Neural progenitor cell (in vitro differentiated cells): Measurements from ENCODE around the gene PAN2. TPM values are rescaled to one million over a fixed set of nuclear protein-coding genes. Genes with fewer than 3 reads are reported as not detected.
"Not testable (repeated sequence)": the region's sequence is repeated elsewhere in the genome, so short reads cannot be mapped to it uniquely, and the experiment has no call there.

Experiments used
- DNase-seq: peaks from one replicate; pipeline ENCODE4 v3.0.0-alpha.2; 2016; ENCODE audit warnings: low spot score
- H2AFZ ChIP-seq: fragments of 200-600 bp; sonication (generic); replicated peaks from 2 replicates; pipeline ENCODE4 v1.6.1; 2016; ENCODE audit warnings: antibody characterized with exemption
- H3F3A ChIP-seq: fragments of 200-600 bp; sonication (generic); 2 replicates; pipeline ENCODE4 v1.6.1; 2016; ENCODE audit warnings: antibody characterized with exemption, low read depth
- H3K27ac ChIP-seq: fragments of 200-600 bp; sonication (generic); 2 replicates; pipeline ENCODE4 v1.5.1; 2016; ENCODE audit warnings: mild to moderate bottlenecking
- H3K27me3 ChIP-seq: fragments of 200-600 bp; sonication (generic); 2 replicates; pipeline ENCODE4 v1.6.1; 2016; ENCODE audit warnings: mild to moderate bottlenecking, moderate library complexity
- H3K36me3 ChIP-seq: fragments of 200-600 bp; sonication (generic); 2 replicates; pipeline ENCODE4 v1.5.1; 2016
- H3K4me1 ChIP-seq: fragments of 200-600 bp; sonication (generic); 2 replicates; pipeline ENCODE4 v1.6.1; 2016; ENCODE audit warnings: mixed run types
- H3K4me2 ChIP-seq: fragments of 200-600 bp; sonication (generic); 2 replicates; pipeline ENCODE4 v1.6.1; 2016
- H3K4me3 ChIP-seq: fragments of 200-600 bp; sonication (generic); 2 replicates; pipeline ENCODE4 v1.5.1; 2016
- H3K79me2 ChIP-seq: fragments of 200-600 bp; sonication (generic); 2 replicates; pipeline ENCODE4 v1.6.1; 2016; ENCODE audit warnings: low read depth
- H3K9ac ChIP-seq: fragments of 200-600 bp; sonication (generic); 2 replicates; pipeline ENCODE4 v1.6.1; 2016
- H3K9me3 ChIP-seq: fragments of 200-600 bp; sonication (generic); 2 replicates; pipeline ENCODE4 v1.5.1; 2016; ENCODE audit warnings: low read depth
- H4K20me1 ChIP-seq: fragments of 200-600 bp; sonication (generic); 2 replicates; pipeline ENCODE4 v1.6.1; 2016; ENCODE audit warnings: low read depth
- H3K27ac Mint-ChIP-seq: 3 replicates; pipeline ENCODE4 v1.8.0; 2021; ENCODE audit warnings: mixed read lengths
- H3K27me3 Mint-ChIP-seq: 2 replicates; pipeline ENCODE4 v1.8.0; 2022; ENCODE audit warnings: low read depth, mild to moderate bottlenecking, inconsistent platforms, moderate library complexity, mixed read lengths; ENCODE audit not compliant: insufficient read depth
- H3K36me3 Mint-ChIP-seq: 3 replicates; pipeline ENCODE4 v1.8.0; 2021; ENCODE audit warnings: mixed read lengths
- H3K4me1 Mint-ChIP-seq: 3 replicates; pipeline ENCODE4 v1.8.0; 2021; ENCODE audit warnings: mixed read lengths
- H3K4me3 Mint-ChIP-seq: 3 replicates; pipeline ENCODE4 v1.8.0; 2021; ENCODE audit warnings: mild to moderate bottlenecking, moderate library complexity, mixed read lengths
- H3K9me3 Mint-ChIP-seq: 3 replicates; pipeline ENCODE4 v1.8.0; 2020; ENCODE audit warnings: mixed read lengths
- CTCF ChIP-seq: fragments of 200-600 bp; sonication (generic); IDR thresholded peaks from 2 replicates; pipeline ENCODE4 v1.5.1; 2017; ENCODE audit warnings: antibody characterized with exemption, mild to moderate bottlenecking
- EZH2 ChIP-seq: fragments of 200-600 bp; sonication (generic); IDR thresholded peaks from 2 replicates; pipeline ENCODE4 v1.6.1; 2017; ENCODE audit warnings: antibody characterized with exemption, mild to moderate bottlenecking, moderate library complexity
- EZH2phosphoT487 ChIP-seq: fragments of 200-600 bp; sonication (generic); IDR thresholded peaks from 2 replicates; pipeline ENCODE4 v1.6.1; 2017; ENCODE audit warnings: antibody characterized with exemption
- total RNA-seq: library from RNA; depleted of rRNA; stranded (reverse); fragments of >200 nt; gene quantifications from 2 replicates; pipeline ENCODE4 v1.2.3, GENCODE V29; 2015; ENCODE audit warnings: low replicate concordance

PAN2 gene
- total RNA-seq, 1 donor from 2014 or later: 116 TPM

GRCh38 chr12:56350662-56351061, 16.9 kb upstream of the PAN2 start:
- H3K4me3 Mint-ChIP-seq: no peak overlapping the region
- no peak for TF ChIP-seq EZH2phosphoT487
- no peaks in the 10 kb centered on the region for H3K9me3 Mint-ChIP-seq
- Histone ChIP-seq H3K27ac (no peak overlapping the region), H3K79me2 (no peaks in the 10 kb centered on the region), H3K36me3 (peaks cover 5% of the 10 kb centered on the region), H4K20me1 (no peaks in the 10 kb centered on the region), H3K4me3 (no peak overlapping the region), H3K27me3 (no peaks in the 10 kb centered on the region), H3F3A (no peaks in the 10 kb centered on the region), H3K9me3 (no peaks in the 10 kb centered on the region), H3K9ac (no peak overlapping the region), H3K4me1 (no peaks in the 10 kb centered on the region), H3K4me2 (no peak overlapping the region), H2AFZ (no peak overlapping the region)
- peaks cover 34% of the 10 kb centered on the region for H3K36me3 Mint-ChIP-seq
- peak overlapping the region; percentile 17 for H3K27ac Mint-ChIP-seq
- peaks cover 3% of the 10 kb centered on the region for H3K4me1 Mint-ChIP-seq
- H3K27me3 Mint-ChIP-seq: peaks cover 2% of the 10 kb centered on the region
- no peak for DNase-seq

DNA sequence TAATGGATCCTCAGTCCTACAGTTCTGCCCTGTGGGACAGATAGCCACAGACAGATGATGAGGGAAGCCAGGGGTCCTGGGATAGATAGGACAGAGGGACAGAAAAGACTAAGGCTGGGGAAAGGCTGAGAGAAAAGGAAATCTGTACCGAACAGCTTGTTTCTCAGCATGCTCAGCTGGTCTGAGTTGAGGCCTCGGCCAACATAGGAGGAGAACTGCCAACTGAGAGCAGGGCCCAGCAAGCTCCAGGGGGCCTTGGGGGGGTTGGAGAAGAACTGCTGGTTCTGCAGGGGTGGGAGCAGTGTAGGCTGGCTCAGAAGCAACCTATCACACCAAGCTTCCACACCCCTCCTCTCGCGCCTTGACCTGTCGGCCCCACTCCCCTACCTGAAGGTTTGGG, 15.0 kb upstream of the PAN2 start:
- Histone ChIP-seq H3K4me1 (no peaks in the 10 kb centered on the region), H3F3A (no peaks in the 10 kb centered on the region), H3K9me3 (no peaks in the 10 kb centered on the region), H3K9ac (no peak overlapping the region), H3K36me3 (peaks cover 5% of the 10 kb centered on the region), H3K4me3 (no peak overlapping the region), H3K27ac (no peak overlapping the region), H3K4me2 (no peak overlapping the region), H3K79me2 (no peaks in the 10 kb centered on the region), H2AFZ (no peak overlapping the region), H3K27me3 (no peaks in the 10 kb centered on the region), H4K20me1 (no peaks in the 10 kb centered on the region)
- TF ChIP-seq CTCF: no peak
- no peak for TF ChIP-seq EZH2phosphoT487
- TF ChIP-seq EZH2: no peak
- Mint-ChIP-seq H3K27ac (no peak overlapping the region), H3K4me1 (peaks cover 3% of the 10 kb centered on the region), H3K36me3 (peaks cover 31% of the 10 kb centered on the region), H3K27me3 (peaks cover 2% of the 10 kb centered on the region), H3K9me3 (no peaks in the 10 kb centered on the region), H3K4me3 (no peak overlapping the region)
- DNase-seq: no peak

- not testable (repeated sequence) for H3K79me2 ChIP-seq, H3K27ac ChIP-seq, H3F3A ChIP-seq, H3K9me3 ChIP-seq, H3K4me3 ChIP-seq, H3K9me3 Mint-ChIP-seq, H3K27me3 ChIP-seq, H3K4me2 ChIP-seq, H3K4me1 ChIP-seq, H3K4me3 Mint-ChIP-seq, H2AFZ ChIP-seq, DNase-seq, H3K36me3 ChIP-seq, H4K20me1 ChIP-seq, H3K27ac Mint-ChIP-seq, H3K27me3 Mint-ChIP-seq, H3K9ac ChIP-seq, H3K4me1 Mint-ChIP-seq
- H3K36me3 Mint-ChIP-seq: peaks cover 31% of the 10 kb centered on the region
These were observed 13.5 kb upstream of the PAN2 start for GRCh38 chr12:56347255-56347654.

DNA sequence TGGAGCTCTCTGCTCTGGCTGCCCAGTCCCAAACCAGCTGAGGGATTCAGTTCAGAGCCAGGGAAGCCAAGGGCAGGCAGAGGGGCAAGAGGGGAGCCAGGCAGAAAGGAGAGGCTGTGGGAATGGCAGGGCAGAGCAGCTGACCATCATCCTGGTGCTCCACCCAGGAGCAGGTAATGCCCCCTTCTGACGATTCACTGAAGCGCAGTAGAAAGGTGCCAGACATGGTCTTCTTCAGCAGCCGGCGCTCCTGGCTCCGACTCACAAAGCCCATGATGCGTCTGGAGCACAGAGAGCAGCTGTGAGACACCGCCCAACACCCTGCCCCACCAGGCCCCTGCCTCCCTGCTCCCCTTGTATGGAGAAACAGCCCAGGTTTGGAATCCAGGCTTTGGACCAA, 12.9 kb upstream of the PAN2 start:
- TF ChIP-seq EZH2phosphoT487 (no peak), CTCF (peak; percentile 18), EZH2 (no peak)
- Histone ChIP-seq H3K36me3 (peaks cover 5% of the 10 kb centered on the region), H3K9me3 (no peaks in the 10 kb centered on the region), H2AFZ (no peak overlapping the region), H3K4me3 (no peak overlapping the region), H4K20me1 (no peaks in the 10 kb centered on the region), H3K4me1 (no peaks in the 10 kb centered on the region), H3K4me2 (no peak overlapping the region), H3K27ac (no peak overlapping the region), H3K79me2 (no peaks in the 10 kb centered on the region), H3K9ac (no peak overlapping the region), H3F3A (no peaks in the 10 kb centered on the region), H3K27me3 (no peaks in the 10 kb centered on the region)
- Mint-ChIP-seq H3K9me3 (no peaks in the 10 kb centered on the region), H3K4me1 (peaks cover 3% of the 10 kb centered on the region), H3K27me3 (peaks cover 2% of the 10 kb centered on the region), H3K27ac (no peak overlapping the region), H3K4me3 (no peak overlapping the region), H3K36me3 (peaks cover 31% of the 10 kb centered on the region)
- DNase-seq: no peak

DNA sequence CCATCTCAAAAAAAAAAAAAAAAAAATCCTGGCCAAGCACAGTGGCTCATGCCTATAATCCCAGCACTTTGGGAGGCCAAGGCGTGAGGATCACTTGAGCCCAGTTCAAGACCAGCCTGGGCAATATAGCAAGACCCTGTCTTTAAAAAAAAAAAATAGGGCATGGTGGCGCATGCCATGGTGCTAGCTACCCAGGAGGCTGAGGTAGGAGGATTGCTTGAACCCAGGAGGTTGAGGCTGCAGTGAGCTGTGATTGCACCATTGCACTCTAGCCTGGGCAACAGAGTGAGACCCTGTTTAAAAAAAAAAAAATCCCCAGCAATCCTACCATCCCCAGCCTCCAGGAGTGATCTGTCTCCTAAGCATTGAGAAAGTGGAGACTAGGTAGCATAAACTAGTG, 8.5 kb upstream of the PAN2 start:
- peaks cover 11% of the 10 kb centered on the region for H3K36me3 Mint-ChIP-seq
- H3K9me3 ChIP-seq, H3K79me2 ChIP-seq, H3K27ac Mint-ChIP-seq, DNase-seq, H2AFZ ChIP-seq, H3K27ac ChIP-seq, H3K36me3 ChIP-seq, H4K20me1 ChIP-seq, H3K27me3 ChIP-seq, H3K4me3 ChIP-seq, H3K9ac ChIP-seq, H3K27me3 Mint-ChIP-seq, H3K4me3 Mint-ChIP-seq, H3K9me3 Mint-ChIP-seq, H3K4me2 ChIP-seq: not testable (repeated sequence)
- peaks cover 11% of the 10 kb centered on the region for H3K4me1 Mint-ChIP-seq
- Histone ChIP-seq H3F3A (peaks cover 18% of the 10 kb centered on the region), H3K4me1 (peaks cover 20% of the 10 kb centered on the region)
